ENCODE data around the gene CENPT. TPM values are rescaled to one million over a fixed set of nuclear protein-coding genes. Genes with fewer than 3 reads are reported as not detected.

CENPT gene
- total and polyA plus RNA-seq, 2 of the 13 experiments (the other 11 are each of a cell fraction or from before 2014, with no cell fraction given), result 40.9 to 43.3 TPM

DNA sequence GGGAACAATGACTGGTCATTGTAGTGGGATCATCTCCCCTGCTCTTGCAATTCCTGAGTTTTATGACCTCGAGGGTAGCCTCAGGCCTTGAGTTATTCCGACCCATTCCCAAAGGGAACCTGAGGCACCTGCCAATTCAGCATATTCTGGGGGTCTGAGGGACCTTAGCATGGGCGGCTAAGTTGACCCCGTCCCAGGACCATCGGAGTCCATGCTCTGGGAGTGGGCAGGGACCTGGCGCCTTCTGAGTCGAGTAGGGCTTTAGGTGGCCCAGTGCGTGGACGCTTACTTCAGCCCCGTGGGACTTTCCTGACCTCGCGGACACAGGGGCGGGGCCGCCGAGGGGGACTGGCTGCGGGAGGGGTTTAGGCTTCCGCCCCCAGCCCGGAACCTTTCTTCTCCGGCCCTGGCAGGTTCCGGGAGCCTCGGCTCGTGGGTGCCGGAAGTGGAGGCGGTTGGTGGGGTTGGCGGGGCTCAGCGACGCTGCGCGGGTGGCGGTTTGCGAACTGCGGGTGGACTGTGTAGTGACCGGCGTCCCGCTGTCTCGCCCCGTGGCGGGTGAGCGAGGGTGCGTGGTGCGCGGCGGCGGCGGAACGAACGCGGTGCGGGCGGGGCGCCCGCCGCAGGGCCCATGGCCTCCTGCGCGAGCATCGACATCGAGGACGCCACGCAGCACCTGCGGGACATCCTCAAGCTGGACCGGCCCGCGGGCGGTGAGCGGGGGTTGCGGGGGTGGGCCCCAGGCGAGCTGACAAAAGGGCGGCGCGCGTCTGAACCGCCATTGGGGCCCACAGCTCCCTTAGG lies 25.3 kb upstream of the CENPT start, which contains the start of gene EDC4 (continued):
- TF ChIP-seq, protein P1, sequence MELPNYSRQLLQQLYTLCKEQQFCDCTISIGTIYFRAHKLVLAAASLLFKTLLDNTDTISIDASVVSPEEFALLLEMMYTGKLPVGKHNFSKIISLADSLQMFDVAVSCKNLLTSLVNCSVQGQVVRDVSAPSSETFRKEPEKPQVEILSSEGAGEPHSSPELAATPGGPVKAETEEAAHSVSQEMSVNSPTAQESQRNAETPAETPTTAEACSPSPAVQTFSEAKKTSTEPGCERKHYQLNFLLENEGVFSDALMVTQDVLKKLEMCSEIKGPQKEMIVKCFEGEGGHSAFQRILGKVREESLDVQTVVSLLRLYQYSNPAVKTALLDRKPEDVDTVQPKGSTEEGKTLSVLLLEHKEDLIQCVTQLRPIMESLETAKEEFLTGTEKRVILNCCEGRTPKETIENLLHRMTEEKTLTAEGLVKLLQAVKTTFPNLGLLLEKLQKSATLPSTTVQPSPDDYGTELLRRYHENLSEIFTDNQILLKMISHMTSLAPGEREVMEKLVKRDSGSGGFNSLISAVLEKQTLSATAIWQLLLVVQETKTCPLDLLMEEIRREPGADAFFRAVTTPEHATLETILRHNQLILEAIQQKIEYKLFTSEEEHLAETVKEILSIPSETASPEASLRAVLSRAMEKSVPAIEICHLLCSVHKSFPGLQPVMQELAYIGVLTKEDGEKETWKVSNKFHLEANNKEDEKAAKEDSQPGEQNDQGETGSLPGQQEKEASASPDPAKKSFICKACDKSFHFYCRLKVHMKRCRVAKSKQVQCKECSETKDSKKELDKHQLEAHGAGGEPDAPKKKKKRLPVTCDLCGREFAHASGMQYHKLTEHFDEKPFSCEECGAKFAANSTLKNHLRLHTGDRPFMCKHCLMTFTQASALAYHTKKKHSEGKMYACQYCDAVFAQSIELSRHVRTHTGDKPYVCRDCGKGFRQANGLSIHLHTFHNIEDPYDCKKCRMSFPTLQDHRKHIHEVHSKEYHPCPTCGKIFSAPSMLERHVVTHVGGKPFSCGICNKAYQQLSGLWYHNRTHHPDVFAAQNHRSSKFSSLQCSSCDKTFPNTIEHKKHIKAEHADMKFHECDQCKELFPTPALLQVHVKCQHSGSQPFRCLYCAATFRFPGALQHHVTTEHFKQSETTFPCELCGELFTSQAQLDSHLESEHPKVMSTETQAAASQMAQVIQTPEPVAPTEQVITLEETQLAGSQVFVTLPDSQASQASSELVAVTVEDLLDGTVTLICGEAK (IDR thresholded peaks at IDR 0.05), result peak; percentile 94
- TF ChIP-seq, protein P1 (CRISPR knock-in tag; IDR thresholded peaks at IDR 0.05), result peak; percentile 86
- TF ChIP-seq ZNF615 (CRISPR knock-in tag; IDR thresholded peaks at IDR 0.05; ENCODE audit: borderline replicate concordance) (0 out of 2 replicates have a peak, but pooled peaks have one; percentile 37), SPEN (CRISPR knock-in tag; IDR thresholded peaks at IDR 0.05; ENCODE audit: low read depth) (peak; percentile 88), NR2F1 (CRISPR knock-in tag; IDR thresholded peaks at IDR 0.05) (peak; percentile 23 to 40; a peak in 1 of 4 replicates), ARNT (IDR thresholded peaks at IDR 0.05) (no peak), PPARG (CRISPR knock-in tag; conservative IDR thresholded peaks at IDR 0.05) (peak; percentile 73; the same call in 1 of the 2 replicates), ZBTB7B (CRISPR knock-in tag; IDR thresholded peaks at IDR 0.05) (peak; percentile 86), RARA (CRISPR knock-in tag; IDR thresholded peaks at IDR 0.05) (peak; percentile 55; the same call in 1 of the 2 replicates), GABPB1 (CRISPR knock-in tag; IDR thresholded peaks at IDR 0.05) (peak; percentile 99), POLR2AphosphoS5 (IDR thresholded peaks at IDR 0.05; ENCODE audit: low read depth, low read length) (peak; percentile 92), NR2F2 (IDR thresholded peaks at IDR 0.05; ENCODE audit: borderline replicate concordance, low read depth) (peak; percentile 68; the same call in 1 of the 2 replicates), MEIS1 (CRISPR knock-in tag; IDR thresholded peaks at IDR 0.05; ENCODE audit: borderline replicate concordance) (no peak)
- TF ChIP-seq, protein P2, sequence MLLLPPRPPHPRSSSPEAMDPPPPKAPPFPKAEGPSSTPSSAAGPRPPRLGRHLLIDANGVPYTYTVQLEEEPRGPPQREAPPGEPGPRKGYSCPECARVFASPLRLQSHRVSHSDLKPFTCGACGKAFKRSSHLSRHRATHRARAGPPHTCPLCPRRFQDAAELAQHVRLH (CRISPR knock-in tag; IDR thresholded peaks at IDR 0.05; ENCODE audit: borderline replicate concordance, low read depth), result peak; percentile 91
- TF ChIP-seq, protein P3, sequence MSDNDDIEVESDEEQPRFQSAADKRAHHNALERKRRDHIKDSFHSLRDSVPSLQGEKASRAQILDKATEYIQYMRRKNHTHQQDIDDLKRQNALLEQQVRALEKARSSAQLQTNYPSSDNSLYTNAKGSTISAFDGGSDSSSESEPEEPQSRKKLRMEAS (IDR thresholded peaks at IDR 0.05), result peak; percentile 83
- TF ChIP-seq, protein P4, sequence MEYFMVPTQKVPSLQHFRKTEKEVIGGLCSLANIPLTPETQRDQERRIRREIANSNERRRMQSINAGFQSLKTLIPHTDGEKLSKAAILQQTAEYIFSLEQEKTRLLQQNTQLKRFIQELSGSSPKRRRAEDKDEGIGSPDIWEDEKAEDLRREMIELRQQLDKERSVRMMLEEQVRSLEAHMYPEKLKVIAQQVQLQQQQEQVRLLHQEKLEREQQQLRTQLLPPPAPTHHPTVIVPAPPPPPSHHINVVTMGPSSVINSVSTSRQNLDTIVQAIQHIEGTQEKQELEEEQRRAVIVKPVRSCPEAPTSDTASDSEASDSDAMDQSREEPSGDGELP (IDR thresholded peaks at IDR 0.05; ENCODE audit: borderline replicate concordance, low read depth), result no peak
- TF ChIP-seq, protein P5, sequence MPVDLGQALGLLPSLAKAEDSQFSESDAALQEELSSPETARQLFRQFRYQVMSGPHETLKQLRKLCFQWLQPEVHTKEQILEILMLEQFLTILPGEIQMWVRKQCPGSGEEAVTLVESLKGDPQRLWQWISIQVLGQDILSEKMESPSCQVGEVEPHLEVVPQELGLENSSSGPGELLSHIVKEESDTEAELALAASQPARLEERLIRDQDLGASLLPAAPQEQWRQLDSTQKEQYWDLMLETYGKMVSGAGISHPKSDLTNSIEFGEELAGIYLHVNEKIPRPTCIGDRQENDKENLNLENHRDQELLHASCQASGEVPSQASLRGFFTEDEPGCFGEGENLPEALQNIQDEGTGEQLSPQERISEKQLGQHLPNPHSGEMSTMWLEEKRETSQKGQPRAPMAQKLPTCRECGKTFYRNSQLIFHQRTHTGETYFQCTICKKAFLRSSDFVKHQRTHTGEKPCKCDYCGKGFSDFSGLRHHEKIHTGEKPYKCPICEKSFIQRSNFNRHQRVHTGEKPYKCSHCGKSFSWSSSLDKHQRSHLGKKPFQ (CRISPR knock-in tag; IDR thresholded peaks at IDR 0.05; ENCODE audit: insufficient replicate concordance), result no peak
